Activated T-cell treated with anti-CD3 and anti-CD28 coated beads, Interleukin-2, amount 50 U/mL, for 24 hours (primary cell): ENCODE data around the gene CDC42BPA.

Experiments used
- DNase-seq: peaks from one replicate; pipeline ENCODE4 v3.0.0-alpha.2; 2020
- H3K27ac Mint-ChIP-seq: 2 replicates; pipeline ENCODE4 v1.8.0; 2020; ENCODE audit warnings: mild to moderate bottlenecking, mixed read lengths
- H3K27me3 Mint-ChIP-seq: 2 replicates; pipeline ENCODE4 v1.8.0; 2020; ENCODE audit warnings: mixed read lengths
- H3K36me3 Mint-ChIP-seq: 2 replicates; pipeline ENCODE4 v1.8.0; 2020; ENCODE audit warnings: low read depth, mixed read lengths
- H3K4me1 Mint-ChIP-seq: 2 replicates; pipeline ENCODE4 v1.8.0; 2020; ENCODE audit warnings: low read depth, mixed read lengths
- H3K4me3 Mint-ChIP-seq: 2 replicates; pipeline ENCODE4 v1.8.0; 2020; ENCODE audit warnings: mild to moderate bottlenecking, moderate library complexity, mixed read lengths
- H3K9me3 Mint-ChIP-seq: 2 replicates; pipeline ENCODE4 v1.8.0; 2020; ENCODE audit warnings: mixed read lengths

Gene CDC42BPA

GRCh38 chr1:227058321-227058751 lies 260.0 kb downstream of the CDC42BPA start:
- no peaks in the 10 kb centered on the region for H3K36me3 Mint-ChIP-seq
- H3K27me3 Mint-ChIP-seq = no peaks in the 10 kb centered on the region
- H3K27ac Mint-ChIP-seq = no peak overlapping the region
- DNase-seq = no peak
- peaks cover 4% of the 10 kb centered on the region for H3K4me1 Mint-ChIP-seq
- no peak overlapping the region for H3K4me3 Mint-ChIP-seq
- peaks cover 4% of the 10 kb centered on the region for H3K9me3 Mint-ChIP-seq

GRCh38 chr1:227049253-227049652 lies 269.0 kb downstream of the CDC42BPA start:
- no peak for DNase-seq
- no peaks in the 10 kb centered on the region for H3K4me1 Mint-ChIP-seq
- H3K4me3 Mint-ChIP-seq = no peak overlapping the region
- no peaks in the 10 kb centered on the region for H3K36me3 Mint-ChIP-seq
- H3K27me3 Mint-ChIP-seq = peaks cover 20% of the 10 kb centered on the region
- no peaks in the 10 kb centered on the region for H3K9me3 Mint-ChIP-seq
- no peak overlapping the region for H3K27ac Mint-ChIP-seq

GRCh38 chr1:227043755-227044154 lies 274.5 kb downstream of the CDC42BPA start:
- Mint-ChIP-seq H3K36me3 (no peaks in the 10 kb centered on the region), H3K9me3 (no peaks in the 10 kb centered on the region), H3K27ac (no peak overlapping the region), H3K27me3 (peaks cover 23% of the 10 kb centered on the region), H3K4me3 (no peak overlapping the region), H3K4me1 (no peaks in the 10 kb centered on the region)
- DNase-seq = no peak

GRCh38 chr1:227042292-227042691 lies 276.0 kb downstream of the CDC42BPA start:
- Mint-ChIP-seq H3K27me3 (peaks cover 23% of the 10 kb centered on the region), H3K4me1 (peaks cover 3% of the 10 kb centered on the region)

GRCh38 chr1:227038401-227038800 lies 279.9 kb downstream of the CDC42BPA start:
- Mint-ChIP-seq H3K27ac (no peak overlapping the region), H3K36me3 (no peaks in the 10 kb centered on the region), H3K27me3 (no peaks in the 10 kb centered on the region), H3K4me1 (peaks cover 5% of the 10 kb centered on the region), H3K9me3 (no peaks in the 10 kb centered on the region), H3K4me3 (no peak overlapping the region)
- no peak for DNase-seq

More at GRCh38 chr1:227042292-227042691, 276.0 kb downstream of the CDC42BPA start:
- H3K9me3 Mint-ChIP-seq = no peaks in the 10 kb centered on the region
- H3K4me3 Mint-ChIP-seq = no peak overlapping the region
- no peak overlapping the region for H3K27ac Mint-ChIP-seq
- DNase-seq = no peak
- H3K36me3 Mint-ChIP-seq = no peaks in the 10 kb centered on the region

GRCh38 chr1:227037121-227037520 lies 281.2 kb downstream of the CDC42BPA start:
- no peak overlapping the region for H3K27ac Mint-ChIP-seq
- H3K9me3 Mint-ChIP-seq = no peaks in the 10 kb centered on the region
- no peaks in the 10 kb centered on the region for H3K27me3 Mint-ChIP-seq
- no peak overlapping the region for H3K4me3 Mint-ChIP-seq
- DNase-seq = no peak
- H3K4me1 Mint-ChIP-seq = peaks cover 5% of the 10 kb centered on the region
- no peaks in the 10 kb centered on the region for H3K36me3 Mint-ChIP-seq

- no peak overlapping the region for H3K27ac Mint-ChIP-seq
- DNase-seq = no peak
- H3K4me1 Mint-ChIP-seq = peaks cover 5% of the 10 kb centered on the region
These were observed 283.0 kb downstream of the CDC42BPA start for GRCh38 chr1:227035316-227035715.

GRCh38 chr1:227033880-227034279 lies 284.4 kb downstream of the CDC42BPA start:
- Mint-ChIP-seq H3K9me3 (no peaks in the 10 kb centered on the region), H3K27ac (no peak overlapping the region), H3K4me3 (no peak overlapping the region), H3K4me1 (peaks cover 5% of the 10 kb centered on the region), H3K36me3 (no peaks in the 10 kb centered on the region), H3K27me3 (no peaks in the 10 kb centered on the region)
- no peak for DNase-seq

More at GRCh38 chr1:227035316-227035715, 283.0 kb downstream of the CDC42BPA start:
- Mint-ChIP-seq H3K27me3 (no peaks in the 10 kb centered on the region), H3K4me3 (no peak overlapping the region), H3K9me3 (no peaks in the 10 kb centered on the region), H3K36me3 (no peaks in the 10 kb centered on the region)

- Mint-ChIP-seq H3K27ac (no peak overlapping the region), H3K4me3 (no peak overlapping the region), H3K9me3 (no peaks in the 10 kb centered on the region)
These were observed 285.9 kb downstream of the CDC42BPA start for GRCh38 chr1:227032396-227032795.

GRCh38 chr1:227016990-227017389 lies 301.3 kb downstream of the CDC42BPA start:
- Mint-ChIP-seq H3K27ac (no peak overlapping the region), H3K9me3 (peaks cover 7% of the 10 kb centered on the region), H3K4me3 (no peak overlapping the region)

More at GRCh38 chr1:227032396-227032795, 285.9 kb downstream of the CDC42BPA start:
- Mint-ChIP-seq H3K36me3 (no peaks in the 10 kb centered on the region), H3K4me1 (peaks cover 4% of the 10 kb centered on the region), H3K27me3 (no peaks in the 10 kb centered on the region)
- no peak for DNase-seq

GRCh38 chr1:227010645-227011044 lies 307.6 kb downstream of the CDC42BPA start:
- Mint-ChIP-seq H3K9me3 (no peaks in the 10 kb centered on the region), H3K27ac (no peak overlapping the region), H3K27me3 (peaks cover 4% of the 10 kb centered on the region), H3K4me3 (no peak overlapping the region), H3K36me3 (no peaks in the 10 kb centered on the region), H3K4me1 (no peaks in the 10 kb centered on the region)
- no peak for DNase-seq

More at GRCh38 chr1:227016990-227017389, 301.3 kb downstream of the CDC42BPA start:
- Mint-ChIP-seq H3K4me1 (no peaks in the 10 kb centered on the region), H3K27me3 (peaks cover 4% of the 10 kb centered on the region), H3K36me3 (no peaks in the 10 kb centered on the region)
- no peak for DNase-seq

- Mint-ChIP-seq H3K9me3 (no peaks in the 10 kb centered on the region), H3K4me3 (no peak overlapping the region), H3K36me3 (no peaks in the 10 kb centered on the region), H3K27me3 (peaks cover 4% of the 10 kb centered on the region), H3K4me1 (no peaks in the 10 kb centered on the region), H3K27ac (no peak overlapping the region)
- DNase-seq = no peak
These were observed 308.4 kb downstream of the CDC42BPA start for GRCh38 chr1:227009937-227010336.

- Mint-ChIP-seq H3K36me3 (no peaks in the 10 kb centered on the region), H3K4me3 (no peak overlapping the region), H3K27me3 (no peaks in the 10 kb centered on the region), H3K4me1 (no peaks in the 10 kb centered on the region), H3K27ac (no peak overlapping the region), H3K9me3 (no peaks in the 10 kb centered on the region)
- DNase-seq = no peak
These were observed 312.0 kb downstream of the CDC42BPA start for GRCh38 chr1:227006226-227006796.

GRCh38 chr1:227004796-227005195 lies 313.5 kb downstream of the CDC42BPA start:
- no peak for DNase-seq
- Mint-ChIP-seq H3K27ac (no peak overlapping the region), H3K36me3 (no peaks in the 10 kb centered on the region), H3K9me3 (no peaks in the 10 kb centered on the region), H3K4me3 (no peak overlapping the region), H3K27me3 (no peaks in the 10 kb centered on the region), H3K4me1 (no peaks in the 10 kb centered on the region)

- H3K27ac Mint-ChIP-seq = no peak overlapping the region
- H3K4me1 Mint-ChIP-seq = no peaks in the 10 kb centered on the region
- H3K9me3 Mint-ChIP-seq = no peaks in the 10 kb centered on the region
- no peak overlapping the region for H3K4me3 Mint-ChIP-seq
- DNase-seq = no peak
- H3K36me3 Mint-ChIP-seq = no peaks in the 10 kb centered on the region
- H3K27me3 Mint-ChIP-seq = no peaks in the 10 kb centered on the region
These were observed 315.1 kb downstream of the CDC42BPA start for GRCh38 chr1:227003165-227003564.
